Endothelial cell of umbilical vein (primary cell): Measurements from ENCODE around the gene RTN1. TPM values are rescaled to one million over a fixed set of nuclear protein-coding genes. Genes with fewer than 3 reads are reported as not detected.

Source experiments
- BruUV-seq: library from RNA; stranded (reverse); fragments of 400-500 nt; replicated peaks from 2 replicates; lab custom pipeline; 2021; lab: Mats Ljungman, UMichigan
- CTCF ChIA-PET: fragments of 300-600, 350-600 bp; sonication (Branson Sonifier 250); formaldehyde crosslinking; loops from one replicate; lab custom pipeline; 2021; ENCODE audit warnings: antibody characterized with exemption, inconsistent platforms; lab: Charles Lee
- POLR2A ChIA-PET: fragments of 300-600, 350-600 bp; sonication (Branson Sonifier 250); formaldehyde crosslinking; loops from one replicate; lab custom pipeline; 2021; ENCODE audit warnings: antibody characterized with exemption, inconsistent platforms; lab: Charles Lee
- DNase-seq: peaks from one replicate; pipeline ENCODE4 v3.0.0-alpha.2; 2011; ENCODE audit warnings: low read depth, low spot score
- FAIRE-seq: peaks from 2 replicates; lab custom pipeline; 2011; peaks lifted over from hg19 to GRCh38; lab: Jason Lieb, UNC
- H2AFZ ChIP-seq: 2 replicates; pipeline ENCODE4 v1.6.0; 2012; ENCODE audit warnings: low read depth, low read length, control low read depth, inconsistent platforms
- H3K27ac ChIP-seq: 2 replicates; pipeline ENCODE4 v1.5.1; 2011; ENCODE audit warnings: low read depth, mild to moderate bottlenecking, control low read depth, low read length, moderate library complexity; ENCODE audit not compliant: insufficient read depth
- H3K27me3 ChIP-seq, 2 experiments: 2 replicates each; pipeline versions ENCODE4 v1.6.0 to v1.6.1; 2011; ENCODE audit warnings: low read length in 2 of 2, mixed read lengths in 1 of 2; ENCODE audit not compliant: control insufficient read depth in 2 of 2, insufficient read depth in 2 of 2
- H3K36me3 ChIP-seq, 2 experiments: 2 replicates in 1 of 2; 3 replicates in 1 of 2; pipeline ENCODE4 v1.5.1; 2011; ENCODE audit warnings: low read length in 2 of 2, mild to moderate bottlenecking in 1 of 2, moderate library complexity in 1 of 2; ENCODE audit not compliant: control insufficient read depth in 2 of 2, insufficient read depth in 2 of 2; ENCODE audit errors: extremely low read depth in 1 of 2
- H3K4me1 ChIP-seq: 3 replicates; pipeline ENCODE4 v1.5.1; 2011; ENCODE audit warnings: mild to moderate bottlenecking, low read length; ENCODE audit not compliant: control insufficient read depth, insufficient read depth; ENCODE audit errors: extremely low read depth
- H3K4me2 ChIP-seq: 2 replicates; pipeline ENCODE4 v1.6.1; 2011; ENCODE audit warnings: low read length, control low read depth, mixed read lengths; ENCODE audit not compliant: insufficient read depth
- H3K4me3 ChIP-seq, 3 experiments: fragments of 200-600 bp in 1 of 3; sonication (generic), shearing (Covaris generic) in 1 of 3; replicated peaks in 1 of 3; 2 replicates each; pipeline ENCODE4 v1.5.1; 2011 to 2016; ENCODE audit warnings: control low read depth in 3 of 3, low read length in 3 of 3, mild to moderate bottlenecking in 2 of 3, inconsistent platforms in 1 of 3, low read depth in 1 of 3, moderate library complexity in 1 of 3; ENCODE audit not compliant: insufficient read depth in 1 of 3
- H3K79me2 ChIP-seq: 2 replicates; pipeline ENCODE4 v1.6.0; 2012; ENCODE audit warnings: low read length, inconsistent platforms; ENCODE audit not compliant: control insufficient read depth, insufficient read depth
- H3K9ac ChIP-seq: replicated peaks from 2 replicates; pipeline ENCODE3; 2011; ENCODE audit warnings: low read length, control low read depth; ENCODE audit not compliant: insufficient read depth; ENCODE audit errors: extremely low read depth
- H3K9me1 ChIP-seq: replicated peaks from 3 replicates; pipeline ENCODE4 v1.6.0; 2011; ENCODE audit warnings: mild to moderate bottlenecking, low read length; ENCODE audit not compliant: control insufficient read depth, insufficient read depth; ENCODE audit errors: extremely low read depth
- H3K9me3 ChIP-seq: replicated peaks from 2 replicates; pipeline ENCODE4 v1.5.1; 2012; ENCODE audit warnings: low read length, inconsistent platforms; ENCODE audit not compliant: control insufficient read depth, insufficient read depth
- H4K20me1 ChIP-seq: replicated peaks from 2 replicates; pipeline ENCODE3; 2011; ENCODE audit warnings: mild to moderate bottlenecking, low read length; ENCODE audit not compliant: control insufficient read depth, insufficient read depth; ENCODE audit errors: extremely low read depth
- CTCF ChIP-seq, 2 donors: IDR thresholded peaks; 1 replicate in 1 of 2; 2 replicates in 1 of 2; pipeline ENCODE4 v1.5.1; 2011; ENCODE audit warnings: low read length in 2 of 2, mild to moderate bottlenecking in 2 of 2, moderate library complexity in 2 of 2, control low read depth in 1 of 2, inconsistent platforms in 1 of 2, low read depth in 1 of 2; ENCODE audit not compliant: insufficient read depth in 1 of 2; ENCODE audit errors: extremely low read depth in 1 of 2
- EZH2 ChIP-seq: IDR thresholded peaks from 2 replicates; pipeline ENCODE4 v1.6.1; 2012; ENCODE audit warnings: borderline replicate concordance, low read depth, mild to moderate bottlenecking, moderate library complexity, low read length, inconsistent platforms; ENCODE audit not compliant: severe bottlenecking
- FOS ChIP-seq: IDR thresholded peaks from 2 replicates; pipeline ENCODE4 v1.6.1; 2011; ENCODE audit warnings: mild to moderate bottlenecking, low read length, moderate library complexity, borderline replicate concordance; ENCODE audit not compliant: insufficient read depth
- GATA2 ChIP-seq: IDR thresholded peaks from 2 replicates; pipeline ENCODE4 v1.7.0; 2011; ENCODE audit warnings: low read depth, mild to moderate bottlenecking, moderate library complexity, mixed read lengths, low read length; ENCODE audit not compliant: insufficient read length, insufficient read depth
- JUN ChIP-seq: IDR thresholded peaks from 2 replicates; pipeline ENCODE4 v1.6.1; 2011; ENCODE audit warnings: borderline replicate concordance, low read depth; ENCODE audit not compliant: insufficient read length, insufficient read depth
- MAX ChIP-seq: IDR thresholded peaks from 2 replicates; pipeline ENCODE4 v1.6.1; 2011; ENCODE audit not compliant: insufficient read depth, insufficient read length
- MYC ChIP-seq: IDR thresholded peaks from one replicate; pipeline ENCODE4 v1.6.1; 2011; ENCODE audit warnings: mild to moderate bottlenecking, low read depth, low read length
- POLR2A ChIP-seq: IDR thresholded peaks from 2 replicates; pipeline ENCODE4 v1.6.1; 2012; ENCODE audit warnings: low read depth, mild to moderate bottlenecking, control low read depth, low read length
- POLR2AphosphoS5 ChIP-seq: IDR thresholded peaks from 2 replicates; pipeline ENCODE4 v1.6.1; 2012; ENCODE audit warnings: low read depth, mild to moderate bottlenecking, control low read depth, low read length, moderate library complexity; ENCODE audit not compliant: insufficient read depth
- dilution Hi-C: fragments of 300-500 bp; cut with MboI; formaldehyde crosslinking; loops from one replicate; pipeline ENCODE4 v1.15.0; 2019; ENCODE audit warnings: low sequenced_read_pairs; ENCODE audit not compliant: extremely low pct_ligation_motif_present
- intact Hi-C: fragments of 100-400 bp; cut with micrococcal nuclease; formaldehyde crosslinking; loops from one replicate; pipeline ENCODE4 v1.10.0; 2022
- polyA plus RNA-seq, 4 experiments: library from polyadenylated mRNA; depleted of rRNA in 3 of 4; stranded (reverse) in 3 of 4; unstranded in 1 of 4; fragments of >200 nt; gene quantifications; 2 replicates each; pipeline versions ENCODE4 v1.2.1 to v1.2.3, GENCODE V29; 2011 to 2012; ENCODE audit warnings: missing spikeins in 1 of 4
- total RNA-seq: library from RNA; stranded (reverse); gene quantifications from 2 replicates; pipeline ENCODE4 v1.2.3, GENCODE V29; 2021

Gene RTN1
- total and polyA plus RNA-seq, 2 donors (not counting 3 experiments of a cell fraction or from before 2014, with no cell fraction given), result 0.10 to 0.29 TPM

GRCh38 chr14:59811073-59811472 lies 59.5 kb downstream of the RTN1 start:
- Histone ChIP-seq H2AFZ (no peak overlapping the region), H3K4me2 (no peak overlapping the region), H3K9me3 (no peaks in the 10 kb centered on the region), H3K9me1 (no peaks in the 10 kb centered on the region), H4K20me1 (no peaks in the 10 kb centered on the region), H3K4me3 (no peak overlapping the region), H3K9ac (no peak overlapping the region), H3K36me3 (no peaks in the 10 kb centered on the region), H3K4me1 (no peaks in the 10 kb centered on the region), H3K79me2 (no peaks in the 10 kb centered on the region), H3K27ac (no peak overlapping the region), H3K27me3 (peaks cover 1 to 26% of the 10 kb centered on the region in 2 experiments)
- dilution Hi-C loops (no loop called here), intact Hi-C loops (no loop called here)
- ChIA-PET POLR2A (no interaction called here), CTCF (no interaction called here)
- FAIRE-seq (no peak), DNase-seq (no peak)
- BruUV-seq, result no TSS peak
- no peak for TF ChIP-seq CTCF (IDR thresholded peaks at IDR 0.05; ENCODE audit: extremely low read depth in 1 of 2, insufficient read depth in 1 of 2, low read depth in 1 of 2, low read length in 2 of 2)
- TF ChIP-seq FOS, result no peak
- TF ChIP-seq JUN, result no peak
- no peak for TF ChIP-seq MYC
- TF ChIP-seq EZH2, result no peak
- TF ChIP-seq POLR2AphosphoS5, result no peak
- no peak for TF ChIP-seq POLR2A
- no peak for TF ChIP-seq GATA2
- no peak for TF ChIP-seq MAX
